B cell (primary cell): ENCODE measurements around the gene IFRD2. TPM values are rescaled to one million over a fixed set of nuclear protein-coding genes. Genes with fewer than 3 reads are reported as not detected.

Source experiments
- ATAC-seq: fragments of 200-7000 bp; cut with Tn5 transposase; one replicate; pipeline ENCODE4 v1.10.0; 2021; ENCODE audit warnings: low read depth, mild to moderate bottlenecking, moderate number of reproducible peaks, moderate library complexity
- CTCF ChIA-PET: fragments of 350-600 bp; sonication (Branson Sonifier 250); formaldehyde crosslinking; loops from one replicate; lab custom pipeline; 2021; ENCODE audit warnings: antibody characterized with exemption, inconsistent platforms; lab: Charles Lee
- POLR2A ChIA-PET: fragments of 350-600 bp; sonication (Branson Sonifier 250); formaldehyde crosslinking; loops from one replicate; lab custom pipeline; 2021; ENCODE audit warnings: antibody characterized with exemption; lab: Charles Lee
- DNase-seq: peaks from one replicate; pipeline ENCODE4 v3.0.0; 2013
- H2AFZ ChIP-seq: 2 replicates; pipeline ENCODE4 v1.6.1; 2012; ENCODE audit warnings: mild to moderate bottlenecking, low read depth, low read length; ENCODE audit not compliant: insufficient read depth, poor library complexity, severe bottlenecking
- H3K27ac ChIP-seq, 2 donors: 1 replicate in 1 of 2; 2 replicates in 1 of 2; pipeline ENCODE4 v1.5.1; 2012 to 2013; ENCODE audit warnings: low read length in 2 of 2, mild to moderate bottlenecking in 2 of 2, moderate library complexity in 1 of 2
- H3K27me3 ChIP-seq, 4 experiments: fragments of 200-600 bp in 1 of 4; sonication (generic) in 1 of 4; replicated peaks in 1 of 4; 1 replicate in 2 of 4; 2 replicates in 2 of 4; pipeline versions ENCODE4 v1.6.1 to v1.7.0; 2013 to 2016; ENCODE audit warnings: low read length in 3 of 4, mild to moderate bottlenecking in 2 of 4, mixed read lengths in 1 of 4, moderate library complexity in 1 of 4; ENCODE audit not compliant: insufficient read depth in 4 of 4, control insufficient read depth in 3 of 4; ENCODE audit errors: control extremely low read depth in 1 of 4
- H3K36me3 ChIP-seq, 2 experiments: replicated peaks in 1 of 2; 1 replicate in 1 of 2; 2 replicates in 1 of 2; pipeline versions ENCODE4 v1.6.1 to v1.7.1; 2013; ENCODE audit warnings: low read length in 1 of 2; ENCODE audit not compliant: insufficient read depth in 2 of 2, control insufficient read depth in 1 of 2; ENCODE audit errors: control extremely low read depth in 1 of 2, extremely low read depth in 1 of 2
- H3K4me1 ChIP-seq, 2 donors: fragments of 200-600 bp in 1 of 2; sonication (generic) in 1 of 2; 1 replicate in 1 of 2; 2 replicates in 1 of 2; pipeline versions ENCODE4 v1.5.1 to v1.6.1; 2013 to 2017; ENCODE audit warnings: low read length in 2 of 2; ENCODE audit not compliant: control insufficient read depth in 2 of 2, insufficient read depth in 2 of 2
- H3K4me2 ChIP-seq: replicated peaks from 2 replicates; pipeline ENCODE3; 2012; ENCODE audit warnings: mild to moderate bottlenecking, low read depth, low read length; ENCODE audit not compliant: poor library complexity, severe bottlenecking
- H3K4me3 ChIP-seq, 5 experiments: fragments of 200-600 bp in 1 of 5; sonication (generic) in 1 of 5; 1 replicate in 3 of 5; 2 replicates in 2 of 5; pipeline versions ENCODE4 v1.5.1 to v1.7.0; 2011 to 2016; ENCODE audit warnings: low read length in 4 of 5, mild to moderate bottlenecking in 4 of 5, low read depth in 2 of 5, control low read depth in 1 of 5, moderate library complexity in 1 of 5; ENCODE audit not compliant: insufficient read depth in 1 of 5; ENCODE audit errors: control extremely low read depth in 1 of 5, extremely low read depth in 1 of 5
- H3K79me2 ChIP-seq: fragments of 200-600 bp; sonication (generic); one replicate; pipeline ENCODE4 v1.6.0; 2016; ENCODE audit warnings: low read length; ENCODE audit not compliant: control insufficient read depth, insufficient read depth
- H3K9ac ChIP-seq: fragments of 200-600 bp; sonication (generic); 2 replicates; pipeline ENCODE4 v1.6.1; 2017; ENCODE audit warnings: mild to moderate bottlenecking, low read length, moderate library complexity
- H3K9me3 ChIP-seq, 3 donors: one replicate each; pipeline versions ENCODE4 v1.6.1 to v1.7.1; 2013; ENCODE audit warnings: low read length in 2 of 3; ENCODE audit not compliant: control insufficient read depth in 2 of 3, insufficient read depth in 1 of 3; ENCODE audit errors: control extremely low read depth in 1 of 3
- H4K20me1 ChIP-seq: 2 replicates; pipeline ENCODE4 v1.6.0; 2012; ENCODE audit warnings: mild to moderate bottlenecking, low read length; ENCODE audit not compliant: insufficient read depth, control insufficient read depth, poor library complexity, severe bottlenecking
- H3K27ac Mint-ChIP-seq: one replicate; pipeline ENCODE4 v1.8.0; 2021; ENCODE audit warnings: mixed read lengths
- H3K27me3 Mint-ChIP-seq: one replicate; pipeline ENCODE4 v1.8.0; 2021; ENCODE audit warnings: mixed read lengths
- H3K4me1 Mint-ChIP-seq: one replicate; pipeline ENCODE4 v1.8.0; 2021; ENCODE audit warnings: mixed read lengths
- H3K4me3 Mint-ChIP-seq: one replicate; pipeline ENCODE4 v1.8.0; 2021; ENCODE audit warnings: mixed read lengths
- H3K9me3 Mint-ChIP-seq: one replicate; pipeline ENCODE4 v1.8.0; 2022; ENCODE audit warnings: mixed read lengths; ENCODE audit not compliant: insufficient read depth
- EZH2 ChIP-seq: IDR thresholded peaks from 2 replicates; pipeline ENCODE4 v1.6.1; 2012; ENCODE audit warnings: borderline replicate concordance, low read depth, mild to moderate bottlenecking, moderate library complexity, low read length; ENCODE audit not compliant: insufficient read depth, poor library complexity, severe bottlenecking
- WGBS: methylation state at CpG from one replicate; pipeline ENCODE4 v1.1.5; 2013; ENCODE audit warnings: missing lambda C conversion rate; ENCODE audit not compliant: insufficient coverage; 5-methylcytosine and 5-hydroxymethylcytosine counted together
- intact Hi-C: fragments of 100-400 bp; cut with micrococcal nuclease; formaldehyde crosslinking; loops from one replicate; pipeline ENCODE4 v1.10.0; 2022
- polyA plus RNA-seq: library from polyadenylated mRNA; depleted of rRNA; stranded (reverse); fragments of >200 nt; gene quantifications from 2 replicates; pipeline ENCODE4 v1.2.3, GENCODE V29; 2012
- total RNA-seq, 2 donors: library from RNA; stranded (reverse); fragments of 120-200 nt in 1 of 2; gene quantifications; 1 replicate in 1 of 2; 2 replicates in 1 of 2; pipeline versions ENCODE4 v1.2.3 to v1.2.4, GENCODE V29; 2013 to 2022
- TF ChIP-seq, protein P1 (sequence below): fragments of 200-600 bp; IDR thresholded peaks from one replicate; pipeline ENCODE4 v1.8.0; 2022; ENCODE audit warnings: antibody characterized with exemption, mild to moderate bottlenecking

IFRD2 gene
- total and polyA plus RNA-seq, 2 donors (not counting 1 experiment from before 2014, with no cell fraction given) = 63.4 to 80.1 TPM

DNA sequence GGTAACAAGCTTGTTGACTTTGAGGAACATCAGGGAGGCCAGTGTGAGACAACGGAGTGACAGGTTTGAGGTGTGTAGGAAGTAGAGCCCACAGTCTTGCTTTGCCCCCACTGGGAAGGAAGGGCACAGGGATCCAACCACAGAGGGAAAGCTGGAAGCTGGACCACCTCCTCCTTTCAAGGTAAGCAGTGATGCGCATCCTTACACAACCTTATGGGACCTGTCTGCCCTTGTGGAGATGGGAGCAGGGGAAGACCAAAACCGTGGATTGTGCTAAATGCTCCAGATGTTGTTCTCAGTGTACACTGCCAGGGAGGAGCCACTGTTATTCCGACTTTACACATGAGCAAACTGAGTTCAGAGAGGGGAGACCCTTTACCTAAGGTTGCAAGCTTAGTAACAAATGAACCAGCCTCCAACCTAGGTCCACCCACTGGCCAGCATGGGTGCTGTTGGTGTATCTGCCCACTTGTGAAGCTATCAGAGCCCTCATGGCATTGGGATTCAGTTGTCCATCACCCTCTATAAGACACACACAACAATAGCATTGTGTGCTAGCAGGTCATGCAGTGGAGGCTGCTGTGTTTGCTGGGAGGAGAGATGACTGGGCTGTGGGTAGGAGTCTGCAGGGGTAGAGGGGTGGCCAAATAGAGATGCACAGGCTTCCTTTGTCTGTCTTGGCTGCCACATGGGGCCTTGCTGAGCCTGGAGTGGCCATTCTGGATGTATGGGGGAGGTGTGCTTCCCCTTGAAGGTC, 13.9 kb downstream of the IFRD2 start:
- Histone ChIP-seq H3K27ac (no peak overlapping the region), H3K27me3 (peaks cover 0 to 53% (median 21%) of the 10 kb centered on the region in 4 experiments), H3K36me3 (no peaks in the 10 kb centered on the region), H3K4me3 (no peak overlapping the region), H3K9ac (no peak overlapping the region), H3K4me1 (peaks cover 29 to 32% of the 10 kb centered on the region in 2 donors), H4K20me1 (peaks cover 10% of the 10 kb centered on the region), H3K9me3 (peaks cover 0 to 3% (median 0%) of the 10 kb centered on the region in 3 donors), H3K4me2 (no peak overlapping the region), H3K79me2 (no peaks in the 10 kb centered on the region), H2AFZ (no peak overlapping the region)
- ChIA-PET POLR2A (interaction anchor here (0.6 kb wide), 1 partner anchor 28 kb away, joined by 3 read pairs; no protein-coding TSS in a partner anchor), CTCF (interaction anchor here (1.2 to 3.1 kb wide), 5 partner anchors 17 to 158 kb away, joined by 3 to 14 read pairs (median 4); partner anchors contain the start of gene GNAT1)
- DNase-seq (no peak), ATAC-seq (no peak)
- H3K9me3 Mint-ChIP-seq = no peaks in the 10 kb centered on the region
- intact Hi-C loops = no loop called here
- H3K27ac Mint-ChIP-seq = no peak overlapping the region
- 83% methylated on average over 2 of the region's 4 CpGs for WGBS
- TF ChIP-seq, protein P1, sequence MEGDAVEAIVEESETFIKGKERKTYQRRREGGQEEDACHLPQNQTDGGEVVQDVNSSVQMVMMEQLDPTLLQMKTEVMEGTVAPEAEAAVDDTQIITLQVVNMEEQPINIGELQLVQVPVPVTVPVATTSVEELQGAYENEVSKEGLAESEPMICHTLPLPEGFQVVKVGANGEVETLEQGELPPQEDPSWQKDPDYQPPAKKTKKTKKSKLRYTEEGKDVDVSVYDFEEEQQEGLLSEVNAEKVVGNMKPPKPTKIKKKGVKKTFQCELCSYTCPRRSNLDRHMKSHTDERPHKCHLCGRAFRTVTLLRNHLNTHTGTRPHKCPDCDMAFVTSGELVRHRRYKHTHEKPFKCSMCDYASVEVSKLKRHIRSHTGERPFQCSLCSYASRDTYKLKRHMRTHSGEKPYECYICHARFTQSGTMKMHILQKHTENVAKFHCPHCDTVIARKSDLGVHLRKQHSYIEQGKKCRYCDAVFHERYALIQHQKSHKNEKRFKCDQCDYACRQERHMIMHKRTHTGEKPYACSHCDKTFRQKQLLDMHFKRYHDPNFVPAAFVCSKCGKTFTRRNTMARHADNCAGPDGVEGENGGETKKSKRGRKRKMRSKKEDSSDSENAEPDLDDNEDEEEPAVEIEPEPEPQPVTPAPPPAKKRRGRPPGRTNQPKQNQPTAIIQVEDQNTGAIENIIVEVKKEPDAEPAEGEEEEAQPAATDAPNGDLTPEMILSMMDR = no peak
- no peak for TF ChIP-seq EZH2
- H3K27me3 Mint-ChIP-seq = peaks cover 23% of the 10 kb centered on the region
- H3K4me1 Mint-ChIP-seq = peaks cover 20% of the 10 kb centered on the region
- no peak overlapping the region for H3K4me3 Mint-ChIP-seq

DNA sequence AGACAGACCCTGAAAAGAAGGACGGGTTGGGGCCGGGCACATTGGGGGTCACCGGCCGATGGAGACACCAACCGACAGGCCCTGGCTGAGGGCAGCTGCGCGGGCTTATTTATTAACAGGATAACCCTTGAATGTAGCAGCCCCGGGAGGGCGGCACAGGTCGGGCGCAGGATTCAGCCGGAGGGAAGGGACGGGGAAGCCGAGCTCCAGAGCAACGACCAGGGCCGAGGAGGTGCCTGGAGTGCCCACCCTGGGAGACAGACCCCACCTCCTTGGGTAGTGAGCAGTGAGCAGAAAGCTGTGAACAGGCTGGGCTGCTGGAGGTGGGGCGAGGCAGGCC, 15.5 kb downstream of the IFRD2 start:
- H3K4me1 Mint-ChIP-seq = peaks cover 26% of the 10 kb centered on the region
- no peaks in the 10 kb centered on the region for H3K36me3 ChIP-seq
- H3K27me3 Mint-ChIP-seq = peaks cover 28% of the 10 kb centered on the region
- intact Hi-C loops = no loop called here
- no peak for DNase-seq
- ChIA-PET CTCF (interaction anchor here (0.8 to 3.1 kb wide), 5 partner anchors 30 to 85 kb away, joined by 3 to 14 read pairs (median 3); partner anchors contain the start of gene GNAT1), POLR2A (no interaction called here)
- H3K27ac Mint-ChIP-seq = no peak overlapping the region
- peaks cover 33 to 39% of the 10 kb centered on the region in 2 donors for H3K4me1 ChIP-seq
- H2AFZ ChIP-seq = no peak overlapping the region
- H3K27me3 ChIP-seq = peaks cover 0 to 57% (median 21%) of the 10 kb centered on the region in 4 experiments
- H3K9me3 ChIP-seq = peaks cover 0 to 3% (median 0%) of the 10 kb centered on the region in 3 donors
- no peak overlapping the region for H3K4me2 ChIP-seq
- no peak for ATAC-seq
- WGBS = 80% methylated on average over 15 of the region's 17 CpGs
- no peak for TF ChIP-seq EZH2
- TF ChIP-seq, protein P1 = no peak
- H3K4me3 Mint-ChIP-seq = no peak overlapping the region
- no peaks in the 10 kb centered on the region for H3K9me3 Mint-ChIP-seq
- no peak overlapping the region for H3K4me3 ChIP-seq
- H4K20me1 ChIP-seq = peaks cover 10% of the 10 kb centered on the region
- H3K27ac ChIP-seq = no peak overlapping the region
- H3K9ac ChIP-seq = no peak overlapping the region
- H3K79me2 ChIP-seq = no peaks in the 10 kb centered on the region
